Esophagus squamous epithelium (tissue), 5 donors: ENCODE data around the gene ATPAF2. TPM values are rescaled to one million over a fixed set of nuclear protein-coding genes. Genes with fewer than 3 reads are reported as not detected.

Source experiments
- DNase-seq: peaks from one replicate; lab custom pipeline; 2025; lab: John Stamatoyannopoulos, UW
- H3K27ac ChIP-seq, 4 donors: fragments of 200-600 bp; sonication (generic); one replicate each; pipeline ENCODE4 v1.5.1; 2016 to 2019; ENCODE audit warnings: mild to moderate bottlenecking in 1 of 4
- H3K27me3 ChIP-seq, 4 donors: fragments of 200-600 bp; sonication (generic); 1 replicate in 3 of 4; 2 replicates in 1 of 4; pipeline versions ENCODE4 v1.5.1 to v1.6.0; 2017 to 2021; ENCODE audit warnings: antibody characterized with exemption in 1 of 4
- H3K36me3 ChIP-seq, 3 donors: fragments of 200-600 bp; sonication (generic); one replicate each; pipeline ENCODE4 v1.5.1; 2016 to 2019
- H3K4me1 ChIP-seq, 3 donors: fragments of 200-600 bp; sonication (generic); one replicate each; pipeline ENCODE4 v1.5.1; 2017 to 2019
- H3K4me3 ChIP-seq, 4 donors: fragments of 200-600 bp; sonication (generic); 1 replicate in 3 of 4; 2 replicates in 1 of 4; pipeline ENCODE4 v1.5.1; 2016 to 2019; ENCODE audit warnings: mild to moderate bottlenecking in 2 of 4, moderate library complexity in 1 of 4
- H3K9me3 ChIP-seq, 3 donors: fragments of 200-600 bp; sonication (generic); one replicate each; pipeline ENCODE4 v1.5.1; 2016 to 2019
- POLR2A ChIP-seq, 4 donors: fragments of 450-650 bp; IDR thresholded peaks; one replicate each; pipeline ENCODE4 v1.6.1; 2017; ENCODE audit warnings: antibody characterized with exemption in 4 of 4, mild to moderate bottlenecking in 4 of 4, moderate library complexity in 3 of 4
- WGBS, 2 donors: methylation state at CpG; one replicate each; pipeline ENCODE4 v1.1.5; 2018; 5-methylcytosine and 5-hydroxymethylcytosine counted together
- intact Hi-C: fragments of 100-400 bp; cut with DNase I; formaldehyde crosslinking; loops from one replicate; pipeline ENCODE4 v1.15.0; 2022
- total RNA-seq, 4 donors: library from RNA; depleted of rRNA; stranded (reverse); fragments of >200 nt; gene quantifications; one replicate each; pipeline ENCODE4 v1.1.0, GENCODE V29; 2016
- TF ChIP-seq, protein P1 (sequence below), 6 experiments: fragments of 450-650 bp in 4 of 6; fragments of 200-600 bp in 2 of 6; sonication (generic) in 2 of 6; IDR thresholded peaks; one replicate each; pipeline ENCODE4 v1.5.1; 2016 to 2019; ENCODE audit warnings: antibody characterized with exemption in 6 of 6, mild to moderate bottlenecking in 4 of 6, moderate library complexity in 4 of 6
- donor health status: DM: yes; HTN: yes; CAD: no.

Gene ATPAF2
- total RNA-seq, 4 donors from 2014 or later = 15.8 to 26.9 (median 20.7) TPM

DNA sequence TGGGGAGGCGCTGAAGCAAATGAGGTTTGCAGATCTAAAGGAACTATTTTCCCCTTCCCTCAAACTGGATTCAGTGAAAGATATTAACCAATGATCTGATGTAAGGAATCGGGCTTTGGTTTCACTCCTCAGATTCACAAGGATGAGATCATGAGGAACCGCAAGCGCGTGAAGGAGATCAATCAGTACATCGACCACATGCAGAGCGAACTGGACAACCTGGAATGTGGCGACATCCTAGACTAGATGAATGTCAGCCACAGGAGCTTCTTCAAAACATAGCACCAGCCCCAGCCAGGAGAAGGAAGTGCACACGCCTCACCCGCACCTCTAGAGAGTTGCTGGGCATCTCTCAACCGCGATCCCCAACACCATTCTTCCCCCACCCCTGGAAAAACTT is 22.5 kb downstream of the ATPAF2 start:
- peaks cover 3 to 63% (median 4%) of the 10 kb centered on the region in 3 donors for H3K36me3 ChIP-seq
- peaks cover 0 to 10% (median 0%) of the 10 kb centered on the region in 3 donors for H3K4me1 ChIP-seq
- no peak for DNase-seq
- intact Hi-C loops = loop anchor here (10.0 kb wide), 1 partner anchor 122 kb away; no protein-coding TSS in a partner anchor
- H3K4me3 ChIP-seq = no peak overlapping the region
- TF ChIP-seq, protein P1, sequence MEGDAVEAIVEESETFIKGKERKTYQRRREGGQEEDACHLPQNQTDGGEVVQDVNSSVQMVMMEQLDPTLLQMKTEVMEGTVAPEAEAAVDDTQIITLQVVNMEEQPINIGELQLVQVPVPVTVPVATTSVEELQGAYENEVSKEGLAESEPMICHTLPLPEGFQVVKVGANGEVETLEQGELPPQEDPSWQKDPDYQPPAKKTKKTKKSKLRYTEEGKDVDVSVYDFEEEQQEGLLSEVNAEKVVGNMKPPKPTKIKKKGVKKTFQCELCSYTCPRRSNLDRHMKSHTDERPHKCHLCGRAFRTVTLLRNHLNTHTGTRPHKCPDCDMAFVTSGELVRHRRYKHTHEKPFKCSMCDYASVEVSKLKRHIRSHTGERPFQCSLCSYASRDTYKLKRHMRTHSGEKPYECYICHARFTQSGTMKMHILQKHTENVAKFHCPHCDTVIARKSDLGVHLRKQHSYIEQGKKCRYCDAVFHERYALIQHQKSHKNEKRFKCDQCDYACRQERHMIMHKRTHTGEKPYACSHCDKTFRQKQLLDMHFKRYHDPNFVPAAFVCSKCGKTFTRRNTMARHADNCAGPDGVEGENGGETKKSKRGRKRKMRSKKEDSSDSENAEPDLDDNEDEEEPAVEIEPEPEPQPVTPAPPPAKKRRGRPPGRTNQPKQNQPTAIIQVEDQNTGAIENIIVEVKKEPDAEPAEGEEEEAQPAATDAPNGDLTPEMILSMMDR (IDR thresholded peaks at IDR 0.05) = no peak
- no peak overlapping the region for H3K27ac ChIP-seq
- 88 to 91% methylated on average over 12 of the region's 12 CpGs for WGBS, 2 donors
- no peaks in the 10 kb centered on the region for H3K27me3 ChIP-seq
- no peaks in the 10 kb centered on the region for H3K9me3 ChIP-seq

DNA sequence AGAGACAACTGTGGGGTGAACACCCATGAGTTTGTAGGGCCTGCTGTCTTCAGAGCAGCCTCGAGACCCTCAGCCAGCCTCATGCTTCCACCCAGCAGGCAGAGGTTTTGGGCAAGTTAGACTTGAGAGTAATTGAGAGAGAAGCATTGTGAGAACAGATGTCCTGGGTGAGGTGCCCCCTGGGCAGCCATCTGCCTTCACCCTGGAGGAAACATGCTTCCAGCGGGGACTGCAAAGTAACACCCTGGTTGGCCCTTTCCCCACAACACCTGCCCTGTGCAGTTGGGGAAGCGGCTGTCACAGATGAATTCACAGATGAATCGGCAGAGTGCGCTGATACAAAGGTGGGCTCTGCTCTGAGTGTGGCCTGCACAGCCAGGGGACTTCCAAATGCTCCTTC is 23.4 kb downstream of the ATPAF2 start:
- WGBS, 2 donors = 90 to 93% methylated on average over 2 to 5 of the region's 5 CpGs
- intact Hi-C loops = loop anchor here (10.0 kb wide), 1 partner anchor 121 kb away; no protein-coding TSS in a partner anchor

DNA sequence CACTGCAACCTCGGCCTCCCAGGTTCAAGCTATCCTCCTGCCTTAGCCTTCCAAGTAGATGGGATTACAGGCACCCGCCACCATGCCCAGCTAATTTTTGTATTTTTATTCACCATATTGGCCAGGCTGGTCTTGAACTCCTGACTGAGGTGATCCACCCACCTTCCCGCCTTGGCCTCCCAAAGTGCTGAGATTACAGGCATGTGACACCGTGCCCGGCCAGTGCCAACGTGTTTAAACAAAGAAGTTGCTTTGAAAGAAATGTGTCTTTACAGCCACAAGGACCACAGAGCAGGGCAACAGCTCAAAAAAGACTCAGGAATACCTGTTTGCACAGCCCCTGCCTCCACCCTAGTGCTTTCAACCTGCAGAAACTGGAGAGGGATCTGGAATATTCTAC is 25.0 kb downstream of the ATPAF2 start:
- H3K4me3 ChIP-seq = no peak overlapping the region
- 70 to 88% methylated on average over 3 to 4 of the region's 6 CpGs for WGBS, 2 donors
- peaks cover 0 to 5% (median 0%) of the 10 kb centered on the region in 3 donors for H3K9me3 ChIP-seq
- DNase-seq = no peak
- no peaks in the 10 kb centered on the region for H3K27me3 ChIP-seq
- peaks cover 3 to 67% (median 4%) of the 10 kb centered on the region in 3 donors for H3K36me3 ChIP-seq
- no peak for TF ChIP-seq POLR2A (IDR thresholded peaks at IDR 0.05)
- TF ChIP-seq, protein P1 (IDR thresholded peaks at IDR 0.05) = no peak
- H3K4me1 ChIP-seq = no peaks in the 10 kb centered on the region
- intact Hi-C loops = loop anchor here (10.0 kb wide), 1 partner anchor 119 kb away; no protein-coding TSS in a partner anchor
- H3K27ac ChIP-seq = no peak overlapping the region

More for the DNA sequence above, 23.4 kb downstream of the ATPAF2 start:
- peaks cover 0 to 3% (median 0%) of the 10 kb centered on the region in 3 donors for H3K9me3 ChIP-seq
- no peak for DNase-seq
- no peaks in the 10 kb centered on the region for H3K27me3 ChIP-seq
- H3K27ac ChIP-seq = no peak overlapping the region
- no peak overlapping the region for H3K4me3 ChIP-seq
- TF ChIP-seq, protein P1 (IDR thresholded peaks at IDR 0.05) = no peak
- no peak for TF ChIP-seq POLR2A (IDR thresholded peaks at IDR 0.05)
- H3K36me3 ChIP-seq = peaks cover 3 to 61% (median 4%) of the 10 kb centered on the region in 3 donors
- peaks cover 0 to 10% (median 0%) of the 10 kb centered on the region in 3 donors for H3K4me1 ChIP-seq

DNA sequence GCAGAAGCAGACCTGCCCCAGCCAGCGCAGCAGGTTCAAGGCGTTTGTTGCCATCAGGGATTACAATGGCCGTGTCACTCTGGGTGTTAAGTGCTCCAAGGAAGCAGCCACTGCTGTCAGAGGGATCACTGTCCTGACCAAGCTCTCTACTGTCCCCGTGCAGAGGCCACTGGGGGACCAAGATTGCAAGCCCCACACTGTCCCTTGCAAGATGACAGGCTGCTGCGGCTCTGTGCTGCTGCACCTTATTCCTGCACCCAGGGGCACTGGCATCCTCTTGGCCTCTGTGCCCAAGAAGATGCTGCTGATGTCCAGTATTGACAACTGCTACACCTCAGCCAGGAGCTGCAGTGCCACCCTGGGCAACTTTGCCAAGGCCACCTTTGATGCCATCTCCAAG is 27.7 kb downstream of the ATPAF2 start:
- Histone ChIP-seq H3K4me1 (no peaks in the 10 kb centered on the region), H3K36me3 (peaks cover 3 to 69% (median 7%) of the 10 kb centered on the region in 3 donors), H3K27ac (no peak overlapping the region), H3K27me3 (no peaks in the 10 kb centered on the region), H3K4me3 (no peak overlapping the region), H3K9me3 (peaks cover 0 to 5% (median 0%) of the 10 kb centered on the region in 3 donors)
- no peak for DNase-seq
- TF ChIP-seq, protein P1 (IDR thresholded peaks at IDR 0.05) = no peak
- TF ChIP-seq POLR2A (IDR thresholded peaks at IDR 0.05) = no peak
- WGBS, 2 donors = 88 to 100% methylated on average over 2 to 5 of the region's 5 CpGs
- intact Hi-C loops = loop anchor here (10.0 kb wide), 1 partner anchor 116 kb away; no protein-coding TSS in a partner anchor

DNA sequence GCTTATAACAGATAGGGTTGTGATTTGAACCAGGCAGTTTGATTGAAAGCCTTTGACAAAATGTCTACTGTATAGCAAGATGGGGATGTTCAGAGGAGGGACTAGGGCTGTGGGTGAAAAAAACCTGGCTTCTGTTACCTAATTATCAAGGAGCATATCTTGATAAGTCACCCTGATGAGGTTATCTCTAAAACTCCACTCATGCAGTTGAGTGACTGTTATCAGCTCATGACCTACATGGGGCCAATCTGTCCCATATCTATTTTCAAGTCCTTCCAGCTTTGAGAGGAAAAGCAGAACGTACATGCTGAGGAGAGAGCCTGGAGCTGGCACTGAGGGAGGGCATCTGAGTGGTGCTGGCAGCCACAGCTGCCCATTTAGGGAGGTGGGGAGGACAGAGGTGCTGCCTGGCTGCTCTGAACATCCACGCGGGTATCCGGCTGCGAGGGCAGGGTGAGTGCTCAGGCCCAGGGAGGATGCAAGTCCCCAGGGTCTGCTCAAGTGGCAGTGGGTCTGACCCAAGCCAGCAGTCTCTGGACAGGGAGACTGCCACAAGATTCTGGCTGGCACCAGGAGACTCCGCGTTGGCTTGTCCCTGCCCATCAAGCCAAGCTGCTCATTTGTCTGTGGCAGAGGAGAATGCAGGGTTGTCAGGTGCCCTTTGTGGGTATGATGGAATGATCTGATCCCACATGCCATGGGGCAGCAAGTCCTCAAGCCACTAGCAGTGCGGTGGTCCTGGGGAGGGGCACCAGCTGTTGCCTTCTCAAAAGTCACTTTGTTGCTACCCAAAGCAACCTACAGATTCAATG is 29.2 kb downstream of the ATPAF2 start:
- Histone ChIP-seq H3K9me3 (peaks cover 0 to 5% (median 0%) of the 10 kb centered on the region in 3 donors), H3K36me3 (peaks cover 0 to 58% (median 3%) of the 10 kb centered on the region in 3 donors), H3K4me1 (no peaks in the 10 kb centered on the region), H3K27ac (no peak overlapping the region), H3K27me3 (no peaks in the 10 kb centered on the region), H3K4me3 (no peak overlapping the region)
- intact Hi-C loops = loop anchor here (10.0 kb wide), 1 partner anchor 115 kb away; no protein-coding TSS in a partner anchor
- no peak for DNase-seq
- TF ChIP-seq, protein P1 (IDR thresholded peaks at IDR 0.05) = no peak
- TF ChIP-seq POLR2A (IDR thresholded peaks at IDR 0.05) = no peak
- WGBS, 2 donors = 42 to 87% methylated on average over 3 to 4 of the region's 8 CpGs
